Activated naive CD8-positive, alpha-beta T cell treated with anti-CD3 and anti-CD28 coated beads for 36 hours (primary cell): ENCODE measurements around the gene GPC5. TPM values are rescaled to one million over a fixed set of nuclear protein-coding genes. Genes with fewer than 3 reads are reported as not detected.
"Not testable (repeated sequence)": the region's sequence is repeated elsewhere in the genome, so short reads cannot be mapped to it uniquely, and the experiment has no call there.

Experiments
- DNase-seq: peaks from one replicate; pipeline ENCODE4 v3.0.0; 2021
- H3K27ac Mint-ChIP-seq: one replicate; pipeline ENCODE4 v1.8.0; 2022; ENCODE audit warnings: mild to moderate bottlenecking, moderate library complexity, mixed read lengths
- H3K27me3 Mint-ChIP-seq: one replicate; pipeline ENCODE4 v1.8.0; 2022; ENCODE audit warnings: mild to moderate bottlenecking, mixed read lengths
- H3K36me3 Mint-ChIP-seq: one replicate; pipeline ENCODE4 v1.8.0; 2021; ENCODE audit warnings: mild to moderate bottlenecking, mixed read lengths
- H3K4me1 Mint-ChIP-seq: one replicate; pipeline ENCODE4 v1.8.0; 2021; ENCODE audit warnings: mixed read lengths
- H3K4me3 Mint-ChIP-seq: one replicate; pipeline ENCODE4 v1.8.0; 2022; ENCODE audit warnings: mild to moderate bottlenecking, moderate library complexity, mixed read lengths
- H3K9me3 Mint-ChIP-seq: one replicate; pipeline ENCODE4 v1.8.0; 2022; ENCODE audit warnings: mixed read lengths
- total RNA-seq, 2 experiments: library from RNA; stranded (reverse); gene quantifications; one replicate each; pipeline ENCODE4 v1.2.3, GENCODE V29; 2021

Gene GPC5
- total RNA-seq, 2 experiments from 2014 or later, result 0.23 TPM; not detected in 1

- Mint-ChIP-seq H3K9me3 (no peaks in the 10 kb centered on the region), H3K36me3 (no peaks in the 10 kb centered on the region), H3K4me1 (no peaks in the 10 kb centered on the region), H3K27me3 (no peaks in the 10 kb centered on the region), H3K4me3 (no peak overlapping the region), H3K27ac (no peak overlapping the region)
- DNase-seq, result no peak
Observed at GRCh38 chr13:92265408-92265807, 867.0 kb downstream of the GPC5 start.

DNA sequence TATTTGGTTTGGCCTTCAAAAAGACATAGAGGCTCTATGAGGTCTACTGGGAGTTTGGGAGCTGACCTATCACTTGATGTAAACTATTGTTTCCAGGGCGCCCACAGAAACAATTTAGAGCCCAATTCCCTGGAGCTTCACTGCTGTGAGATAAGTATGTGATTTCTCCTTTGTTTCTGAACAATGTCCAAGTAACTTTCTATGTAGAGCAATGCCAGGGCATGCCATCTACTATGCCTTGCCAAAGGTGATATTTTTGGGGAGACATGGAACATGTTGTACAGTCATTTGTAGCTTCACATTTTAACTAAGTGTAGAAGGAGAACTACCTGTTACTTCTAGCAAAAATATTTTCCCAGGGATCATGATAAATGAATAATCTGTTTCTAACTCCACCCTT lies 872.6 kb downstream of the GPC5 start:
- no peak overlapping the region for H3K27ac Mint-ChIP-seq
- no peaks in the 10 kb centered on the region for H3K36me3 Mint-ChIP-seq
- H3K9me3 Mint-ChIP-seq, result no peaks in the 10 kb centered on the region
- no peaks in the 10 kb centered on the region for H3K4me1 Mint-ChIP-seq
- DNase-seq, result no peak
- H3K27me3 Mint-ChIP-seq, result no peaks in the 10 kb centered on the region
- H3K4me3 Mint-ChIP-seq, result no peak overlapping the region

- Mint-ChIP-seq H3K36me3 (no peaks in the 10 kb centered on the region), H3K27ac (no peak overlapping the region), H3K9me3 (no peaks in the 10 kb centered on the region), H3K4me3 (no peak overlapping the region), H3K4me1 (no peaks in the 10 kb centered on the region), H3K27me3 (no peaks in the 10 kb centered on the region)
- no peak for DNase-seq
Observed at GRCh38 chr13:92272177-92272576, 873.8 kb downstream of the GPC5 start.

- H3K36me3 Mint-ChIP-seq, H3K4me1 Mint-ChIP-seq, H3K27me3 Mint-ChIP-seq, DNase-seq, H3K4me3 Mint-ChIP-seq, H3K9me3 Mint-ChIP-seq, H3K27ac Mint-ChIP-seq: not testable (repeated sequence)
Observed at GRCh38 chr13:92280986-92281385, 882.6 kb downstream of the GPC5 start.

GRCh38 chr13:92290718-92291307 lies 892.4 kb downstream of the GPC5 start:
- not testable (repeated sequence) for H3K36me3 Mint-ChIP-seq, DNase-seq, H3K27ac Mint-ChIP-seq, H3K4me1 Mint-ChIP-seq, H3K27me3 Mint-ChIP-seq, H3K4me3 Mint-ChIP-seq
- H3K9me3 Mint-ChIP-seq, result peaks cover 26% of the 10 kb centered on the region

- not testable (repeated sequence) for H3K36me3 Mint-ChIP-seq, H3K4me1 Mint-ChIP-seq, DNase-seq, H3K27me3 Mint-ChIP-seq, H3K4me3 Mint-ChIP-seq, H3K27ac Mint-ChIP-seq
- peaks cover 14% of the 10 kb centered on the region for H3K9me3 Mint-ChIP-seq
Observed at GRCh38 chr13:92294533-92294932, 896.1 kb downstream of the GPC5 start.

DNA sequence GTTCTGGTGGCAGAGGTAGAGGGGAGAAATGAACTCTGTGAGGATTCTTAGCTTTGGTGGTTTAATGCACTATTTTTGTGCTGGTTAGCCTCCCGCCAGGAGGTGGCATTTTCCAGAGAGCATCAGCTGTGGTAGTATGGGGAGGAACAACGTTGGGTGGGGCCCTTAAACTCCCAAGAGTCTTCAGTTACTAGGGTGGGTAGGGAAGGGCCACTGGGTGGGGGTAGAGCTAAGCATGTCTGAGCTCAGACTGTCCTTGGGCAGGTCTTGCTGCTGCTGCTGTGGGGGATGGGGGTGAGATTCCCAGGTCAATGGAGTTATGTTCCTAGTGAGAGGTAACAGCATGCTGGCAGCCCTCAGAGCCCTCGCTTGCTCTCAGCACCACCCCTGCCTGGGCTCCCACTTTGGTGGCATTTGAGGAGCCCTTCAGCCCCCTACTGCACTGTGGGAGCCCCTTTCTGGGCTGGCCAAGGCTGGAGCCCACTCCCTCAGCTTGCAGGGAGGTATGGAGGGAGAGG lies 897.8 kb downstream of the GPC5 start:
- H3K27me3 Mint-ChIP-seq, H3K4me3 Mint-ChIP-seq, DNase-seq, H3K27ac Mint-ChIP-seq, H3K4me1 Mint-ChIP-seq, H3K36me3 Mint-ChIP-seq: not testable (repeated sequence)
- peaks cover 14% of the 10 kb centered on the region for H3K9me3 Mint-ChIP-seq

DNA sequence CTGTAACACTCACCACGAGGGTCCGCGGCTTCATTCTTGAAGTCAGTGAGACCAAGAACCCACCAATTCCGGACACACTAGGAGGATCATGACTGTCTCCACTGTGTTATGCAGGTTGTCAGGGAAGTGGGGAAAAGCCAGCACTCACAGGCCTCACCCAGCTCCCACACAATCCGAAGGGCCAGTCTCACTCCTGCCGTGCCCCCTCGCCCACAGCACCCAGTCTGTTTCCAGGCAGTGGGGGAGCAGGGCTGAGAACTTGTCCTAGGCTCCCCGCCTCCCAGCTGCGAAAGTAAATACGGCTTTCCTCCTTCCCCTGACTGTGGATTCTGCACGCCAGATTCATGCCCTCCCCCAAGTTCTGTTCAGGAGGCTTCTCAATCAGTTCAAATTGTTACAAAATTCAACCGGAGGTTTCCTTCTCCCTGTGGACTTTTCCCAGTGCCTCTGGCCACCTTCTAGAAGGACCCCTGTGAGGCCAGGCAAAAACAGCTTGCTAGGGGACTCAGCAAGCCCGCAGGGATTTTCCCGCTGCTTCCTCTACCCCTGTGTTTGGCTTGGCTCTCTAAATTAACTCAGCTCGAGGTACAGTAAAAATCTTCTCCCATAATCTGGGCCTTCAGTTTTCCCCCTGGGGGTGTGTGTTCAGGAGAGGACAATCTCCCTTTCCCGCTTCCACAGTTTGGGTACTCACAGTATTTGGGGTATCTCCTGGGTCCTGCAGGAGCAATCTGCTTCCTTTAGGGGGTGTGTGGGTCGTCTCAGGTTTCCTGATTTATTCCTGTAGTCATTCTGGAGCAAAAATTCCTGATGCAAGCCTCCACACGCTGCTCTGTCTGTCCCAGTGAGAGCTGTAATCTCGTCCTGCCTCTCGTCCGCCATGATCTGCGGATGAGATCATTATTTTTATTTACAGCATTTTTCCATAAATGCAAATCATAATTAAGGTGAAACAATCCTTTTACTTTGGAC lies 899.8 kb downstream of the GPC5 start:
- no peaks in the 10 kb centered on the region for H3K4me1 Mint-ChIP-seq
- H3K9me3 Mint-ChIP-seq, result peaks cover 6% of the 10 kb centered on the region
- H3K27me3 Mint-ChIP-seq, result no peaks in the 10 kb centered on the region
- no peaks in the 10 kb centered on the region for H3K36me3 Mint-ChIP-seq
- DNase-seq, result no peak
- H3K27ac Mint-ChIP-seq, result no peak overlapping the region
- H3K4me3 Mint-ChIP-seq, result no peak overlapping the region

- H3K9me3 Mint-ChIP-seq, result peaks cover 4% of the 10 kb centered on the region
- no peak for DNase-seq
- H3K4me3 Mint-ChIP-seq, result no peak overlapping the region
- H3K27me3 Mint-ChIP-seq, result no peaks in the 10 kb centered on the region
- H3K27ac Mint-ChIP-seq, result no peak overlapping the region
- no peaks in the 10 kb centered on the region for H3K36me3 Mint-ChIP-seq
- H3K4me1 Mint-ChIP-seq, result no peaks in the 10 kb centered on the region
Observed at GRCh38 chr13:92300651-92301050, 902.2 kb downstream of the GPC5 start.

DNA sequence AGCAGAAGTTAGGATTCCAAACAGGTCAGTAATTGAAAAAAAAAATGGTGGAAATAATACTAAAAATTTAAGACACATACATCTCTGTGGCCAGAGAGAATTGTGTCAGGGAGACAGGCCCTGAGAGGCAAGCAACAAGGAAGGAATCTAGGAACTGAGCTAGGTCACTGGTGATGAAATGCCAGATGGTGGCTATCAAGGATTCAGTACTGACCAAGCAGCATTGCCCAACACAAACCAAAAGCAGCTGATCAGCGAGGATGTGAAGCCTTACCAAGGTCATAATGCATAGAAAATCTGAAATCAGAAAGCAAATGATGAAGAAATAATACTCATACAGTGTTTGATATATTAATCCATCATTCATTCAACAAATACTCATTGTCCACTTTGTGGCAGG lies 905.0 kb downstream of the GPC5 start:
- no peak overlapping the region for H3K27ac Mint-ChIP-seq
- H3K4me3 Mint-ChIP-seq, result no peak overlapping the region

DNA sequence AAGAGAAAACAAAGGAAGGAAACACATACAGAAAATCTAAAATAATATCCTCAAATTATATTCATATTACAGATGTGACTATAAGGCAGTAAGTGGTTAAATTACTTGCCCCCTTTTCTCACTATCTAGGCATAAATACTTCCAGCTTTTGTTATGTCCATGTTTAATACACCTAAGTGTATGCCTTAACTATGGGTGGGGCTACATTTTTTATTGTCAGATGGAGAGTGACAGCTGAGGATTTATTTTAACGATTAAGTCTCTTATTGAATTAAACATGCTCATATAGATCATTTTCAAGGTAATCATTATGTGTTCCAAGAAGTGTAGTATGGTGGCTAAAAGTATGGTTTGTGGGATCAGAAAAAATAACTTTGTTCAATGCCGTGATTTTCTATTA lies 909.3 kb downstream of the GPC5 start:
- Mint-ChIP-seq H3K36me3 (no peaks in the 10 kb centered on the region), H3K27me3 (no peaks in the 10 kb centered on the region), H3K27ac (no peak overlapping the region), H3K9me3 (no peaks in the 10 kb centered on the region), H3K4me1 (no peaks in the 10 kb centered on the region), H3K4me3 (no peak overlapping the region)
- no peak for DNase-seq

More for the DNA sequence above, 905.0 kb downstream of the GPC5 start:
- Mint-ChIP-seq H3K36me3 (no peaks in the 10 kb centered on the region), H3K9me3 (no peaks in the 10 kb centered on the region), H3K27me3 (no peaks in the 10 kb centered on the region), H3K4me1 (no peaks in the 10 kb centered on the region)
- DNase-seq, result no peak

DNA sequence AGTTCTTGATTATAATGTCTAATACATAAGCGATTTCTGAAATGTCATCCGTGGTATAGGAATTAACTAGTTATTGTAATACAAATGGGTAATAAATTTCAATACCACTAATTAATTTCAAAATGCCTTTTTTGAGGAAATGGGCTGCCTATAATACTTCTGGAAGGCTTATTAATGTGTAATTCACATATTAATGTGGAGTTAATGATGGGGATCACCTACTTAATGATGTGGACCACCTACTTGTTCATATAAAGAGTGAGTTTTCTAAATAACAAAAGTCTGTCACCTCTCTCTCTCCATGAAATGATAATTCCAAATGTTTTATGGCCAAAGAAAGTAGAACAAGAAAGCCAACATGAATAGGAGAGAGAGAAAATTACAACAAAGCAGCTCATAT lies 914.4 kb downstream of the GPC5 start:
- no peaks in the 10 kb centered on the region for H3K4me1 Mint-ChIP-seq
- no peak overlapping the region for H3K4me3 Mint-ChIP-seq
- no peak overlapping the region for H3K27ac Mint-ChIP-seq
- DNase-seq, result no peak
- no peaks in the 10 kb centered on the region for H3K9me3 Mint-ChIP-seq
- H3K36me3 Mint-ChIP-seq, result no peaks in the 10 kb centered on the region
- H3K27me3 Mint-ChIP-seq, result no peaks in the 10 kb centered on the region

- no peaks in the 10 kb centered on the region for H3K36me3 Mint-ChIP-seq
- H3K4me1 Mint-ChIP-seq, result no peaks in the 10 kb centered on the region
- H3K4me3 Mint-ChIP-seq, result no peak overlapping the region
- DNase-seq, result no peak
- H3K9me3 Mint-ChIP-seq, result no peaks in the 10 kb centered on the region
- no peaks in the 10 kb centered on the region for H3K27me3 Mint-ChIP-seq
- H3K27ac Mint-ChIP-seq, result no peak overlapping the region
Observed at GRCh38 chr13:92313382-92313781, 915.0 kb downstream of the GPC5 start.

GRCh38 chr13:92315265-92315664 lies 916.8 kb downstream of the GPC5 start:
- H3K36me3 Mint-ChIP-seq, result no peaks in the 10 kb centered on the region

GRCh38 chr13:92316030-92316429 lies 917.6 kb downstream of the GPC5 start:
- H3K36me3 Mint-ChIP-seq, result no peaks in the 10 kb centered on the region

More at GRCh38 chr13:92315265-92315664, 916.8 kb downstream of the GPC5 start:
- H3K27me3 Mint-ChIP-seq, result no peaks in the 10 kb centered on the region
- H3K27ac Mint-ChIP-seq, result no peak overlapping the region
- no peak for DNase-seq
- no peaks in the 10 kb centered on the region for H3K4me1 Mint-ChIP-seq
- H3K4me3 Mint-ChIP-seq, result no peak overlapping the region
- no peaks in the 10 kb centered on the region for H3K9me3 Mint-ChIP-seq

More at GRCh38 chr13:92316030-92316429, 917.6 kb downstream of the GPC5 start:
- no peak for DNase-seq
- H3K9me3 Mint-ChIP-seq, result no peaks in the 10 kb centered on the region
- H3K27ac Mint-ChIP-seq, result no peak overlapping the region
- no peaks in the 10 kb centered on the region for H3K27me3 Mint-ChIP-seq
- no peak overlapping the region for H3K4me3 Mint-ChIP-seq
- no peaks in the 10 kb centered on the region for H3K4me1 Mint-ChIP-seq
